GM19467 (cell line): Measurements from ENCODE around the gene ASH1L.
A peak's percentile ranks its signal among the peaks of the same experiment; 100 is the strongest.
"Not testable (repeated sequence)": the region's sequence is repeated elsewhere in the genome, so short reads cannot be mapped to it uniquely, and the experiment has no call there.

Experiments used
- ATAC-seq: cut with Tn5 transposase; IDR thresholded peaks from one replicate; pipeline ENCODE4 v1.9.1; 2021; ENCODE audit warnings: mild to moderate bottlenecking, moderate library complexity; ENCODE audit not compliant: unreplicated experiment

ASH1L gene

DNA sequence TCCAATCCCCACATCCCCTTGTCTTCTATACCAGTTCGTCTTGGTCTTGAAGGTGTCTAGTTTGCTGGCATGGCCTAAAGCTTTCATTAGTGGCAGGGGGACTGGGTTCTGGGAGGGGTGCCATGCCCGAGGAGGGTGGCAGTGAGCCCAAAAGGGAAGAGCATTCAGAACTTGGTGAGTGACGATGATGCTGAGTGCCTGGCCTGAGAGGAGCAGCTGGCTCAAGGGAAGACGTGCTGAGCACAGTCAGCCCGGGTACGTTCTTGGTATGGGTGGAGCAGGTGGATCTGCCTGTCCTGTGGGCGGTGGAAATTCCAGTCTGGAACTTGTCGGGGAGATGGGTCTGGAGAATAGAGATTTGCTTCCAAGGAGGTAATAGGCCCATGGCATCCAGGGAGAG is 249.3 kb downstream of the ASH1L start:
- ATAC-seq, result no peak

DNA sequence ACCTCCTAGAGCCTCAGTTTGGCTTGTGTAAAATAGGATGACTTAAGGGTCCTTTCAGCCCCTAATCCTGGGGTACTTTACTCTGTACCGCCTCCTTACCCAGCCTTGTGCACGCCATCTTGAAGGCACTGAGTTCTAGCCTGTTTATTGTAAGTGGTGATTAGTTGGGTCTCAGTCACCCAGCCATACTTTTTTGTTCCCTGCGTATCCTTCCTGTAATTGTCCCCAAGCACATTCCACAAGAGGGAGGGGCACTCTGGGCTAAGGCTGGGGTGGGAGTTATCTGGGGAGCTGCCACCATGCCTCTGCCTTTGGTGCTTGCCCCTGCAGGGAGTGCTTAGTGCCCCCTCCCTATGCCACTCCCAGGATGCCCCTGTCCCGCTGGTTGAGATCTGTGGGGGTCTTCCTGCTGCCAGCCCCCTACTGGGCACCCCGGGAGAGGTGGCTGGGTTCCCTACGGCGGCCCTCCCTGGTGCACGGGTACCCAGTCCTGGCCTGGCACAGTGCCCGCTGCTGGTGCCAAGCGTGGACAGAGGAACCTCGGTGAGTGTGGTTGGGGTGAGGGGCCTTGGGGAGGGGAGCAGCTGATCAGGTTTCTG is 253.1 kb downstream of the ASH1L start:
- ATAC-seq, result no peak

DNA sequence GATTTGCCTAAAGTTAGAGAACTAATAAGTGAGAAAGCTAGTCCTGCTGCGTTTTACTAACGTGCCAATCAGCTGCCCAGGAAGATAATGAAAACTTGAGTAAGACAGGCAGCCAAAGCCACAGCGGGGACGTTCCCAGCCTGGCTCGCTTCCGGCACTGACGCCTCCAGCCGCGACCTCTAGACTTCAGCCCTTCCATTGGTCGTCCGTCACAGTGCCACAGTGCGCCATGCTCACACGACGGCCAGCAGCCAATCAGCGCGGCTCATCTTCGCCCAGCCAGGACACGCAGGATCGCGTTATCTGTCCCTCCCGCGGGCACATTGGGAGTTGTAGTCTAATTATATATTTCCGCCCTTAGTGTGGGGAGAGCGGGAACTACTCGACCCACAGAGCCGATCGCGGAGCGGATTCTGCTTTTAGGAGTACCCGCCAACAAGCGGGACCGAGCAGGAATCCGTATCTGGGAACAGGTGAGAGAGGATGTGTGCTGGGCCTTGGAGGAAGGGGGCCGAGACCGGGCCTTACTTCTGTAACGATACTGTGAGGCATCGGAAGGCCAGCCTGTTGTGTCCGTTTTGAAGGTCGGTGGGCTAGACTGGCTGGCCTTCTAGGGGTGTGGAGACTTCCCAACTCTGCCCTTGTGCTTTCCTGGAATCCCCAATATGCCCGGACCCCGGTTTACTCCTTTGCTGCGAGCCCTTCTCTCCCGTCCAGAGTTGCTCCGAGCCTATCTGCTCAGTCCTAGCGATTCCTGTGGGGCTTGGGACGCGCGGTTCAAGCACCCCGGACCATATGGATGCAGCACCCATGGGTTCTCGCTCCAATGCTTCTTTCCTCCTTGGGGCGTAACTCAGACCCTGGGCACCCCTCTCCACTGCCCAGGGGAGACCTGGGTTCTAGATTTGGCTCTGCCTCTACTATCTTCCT is 253.8 kb downstream of the ASH1L start, which contains the start of gene FDPS:
FDPS (plus strand) TSS at position 374 of the 930 bp plus-strand sequence. CDS start 924 bp downstream, outside the sequence.
- ATAC-seq, result peak; percentile 91

DNA sequence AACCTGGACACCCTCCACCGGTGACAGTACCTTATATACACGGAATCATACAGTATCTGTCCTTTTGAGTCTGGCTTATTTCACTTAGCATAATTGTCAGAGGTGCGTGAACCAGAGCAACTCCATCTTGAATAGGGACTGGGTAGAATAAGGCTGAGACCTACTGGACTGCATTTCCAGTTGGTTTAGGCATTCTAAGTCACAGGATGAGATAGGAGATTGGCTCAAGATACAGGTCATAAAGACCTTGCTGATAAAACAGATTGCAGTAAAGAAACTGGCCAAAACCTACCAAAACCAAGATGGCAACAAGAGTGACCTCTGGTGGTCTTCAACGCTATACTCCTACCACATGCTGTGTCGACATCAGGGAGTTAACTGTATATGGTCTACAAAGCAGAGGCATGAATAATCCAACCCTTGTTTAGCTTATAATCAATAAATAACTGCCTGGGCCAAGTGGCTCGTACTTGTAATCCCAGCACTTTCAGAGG is 255.3 kb downstream of the ASH1L start:
- no peak for ATAC-seq

DNA sequence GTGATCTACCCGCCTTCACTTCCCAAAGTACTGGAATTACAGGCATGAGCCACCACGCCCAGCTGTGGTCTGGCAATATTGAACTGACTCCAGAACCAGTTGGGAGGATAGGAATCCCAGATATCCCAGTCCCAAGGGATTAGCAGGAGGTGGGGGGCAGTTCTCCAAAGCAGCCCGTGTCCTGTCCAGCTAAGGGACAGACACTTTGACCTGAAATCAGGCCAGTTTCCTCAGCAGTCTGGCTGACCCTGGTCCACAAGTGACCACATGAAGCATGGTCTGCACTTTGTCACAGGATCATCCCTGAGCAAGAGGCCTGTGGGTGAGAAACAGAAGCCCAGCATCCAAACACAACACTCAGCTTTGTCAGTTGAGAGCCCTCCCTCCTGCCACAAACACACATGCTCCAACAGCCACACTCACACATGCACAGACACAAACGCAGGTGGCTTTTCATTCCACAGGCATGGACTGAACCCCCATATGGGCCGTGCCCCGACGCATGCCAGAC is 256.7 kb downstream of the ASH1L start:
- no peak for ATAC-seq

DNA sequence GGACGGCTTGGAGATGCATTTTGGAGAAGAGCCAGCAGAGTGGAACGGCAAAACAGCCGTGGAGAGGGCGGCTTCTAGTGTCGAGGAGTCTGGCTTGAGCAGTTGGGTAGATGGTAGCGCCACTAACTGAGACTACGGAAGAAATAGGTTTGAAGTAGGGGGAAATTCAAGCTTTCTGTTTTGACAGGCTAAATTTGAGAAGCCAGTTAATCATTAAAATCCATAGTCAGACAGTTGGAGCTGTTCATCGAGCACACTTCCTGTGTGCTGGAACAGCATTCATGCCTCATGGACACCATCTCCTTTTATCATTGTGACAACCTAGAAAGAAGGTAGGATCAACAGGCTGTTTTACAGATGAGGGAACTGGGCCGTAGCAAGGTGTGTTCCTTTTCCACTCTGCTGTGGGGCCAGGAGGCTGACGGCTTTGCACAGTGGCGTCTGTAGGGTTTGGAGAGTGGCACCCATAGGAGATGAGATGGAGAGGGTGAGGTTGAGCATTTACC is 258.0 kb downstream of the ASH1L start:
- ATAC-seq, result no peak

DNA sequence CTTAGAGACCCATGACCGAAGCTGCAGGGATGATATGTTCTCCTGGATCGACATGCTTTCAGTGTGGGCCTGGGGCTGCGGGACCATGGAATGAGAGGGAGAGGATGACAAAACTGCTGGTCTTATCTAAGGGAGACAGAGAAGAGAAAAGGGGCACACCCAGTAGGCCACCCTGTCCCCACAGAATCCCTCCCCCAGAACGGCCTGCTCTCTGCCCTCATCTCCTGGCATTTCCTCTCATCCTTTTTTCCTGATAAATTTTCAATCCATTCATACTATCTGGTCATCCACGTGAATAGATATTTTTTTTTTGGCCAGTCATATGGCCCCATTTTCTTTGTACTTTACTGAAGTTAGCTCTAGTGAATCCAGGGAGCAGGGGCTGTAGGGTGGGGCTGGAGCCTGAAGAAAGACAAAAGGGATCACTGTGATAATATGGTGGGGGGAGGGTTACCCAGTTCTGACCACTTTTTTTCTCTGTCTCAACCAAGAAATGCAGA is 261.2 kb downstream of the ASH1L start, which contains the start of gene PKLR:
PKLR (minus strand) TSS at position 97 of the 500 bp plus-strand sequence; CDS start at position 54, 43 bp downstream.
- ATAC-seq, result no peak

DNA sequence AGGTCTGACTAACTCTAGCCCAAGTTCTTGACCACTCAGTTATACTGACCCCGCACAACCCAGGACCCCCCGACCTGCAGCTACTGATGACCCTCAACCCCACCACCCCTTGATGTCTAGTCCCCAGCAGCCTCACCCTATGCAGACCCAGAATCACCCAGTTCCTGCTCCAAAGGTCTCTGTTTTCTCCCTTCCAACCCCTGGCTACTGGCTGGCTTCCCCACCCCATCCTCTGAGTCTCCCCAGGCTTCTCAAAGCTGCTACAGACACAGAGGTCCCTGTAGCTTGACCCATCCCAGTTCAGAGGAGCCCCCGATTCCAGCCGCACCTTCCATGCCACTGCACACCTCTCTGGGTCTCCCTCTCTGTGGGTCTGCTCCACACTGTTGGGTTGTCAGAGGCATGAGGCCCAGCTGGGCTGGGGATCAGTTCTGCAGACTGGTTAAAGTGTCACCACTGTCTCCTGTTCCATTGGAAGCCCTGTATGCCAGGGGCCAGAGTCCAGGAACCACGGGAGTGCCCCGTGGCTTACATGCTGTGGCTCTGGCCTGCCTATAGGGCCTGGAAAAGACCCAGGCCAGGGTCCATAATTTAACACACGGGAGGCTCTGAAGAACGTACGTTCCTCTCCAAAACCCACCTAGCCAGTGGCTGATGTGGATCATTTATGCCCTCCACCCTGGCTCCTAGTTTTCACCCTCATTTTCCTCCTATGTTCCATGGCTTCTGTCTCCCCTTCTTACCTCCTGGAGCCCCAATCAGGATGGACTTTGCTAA is 261.9 kb downstream of the ASH1L start:
- ATAC-seq, result no peak

DNA sequence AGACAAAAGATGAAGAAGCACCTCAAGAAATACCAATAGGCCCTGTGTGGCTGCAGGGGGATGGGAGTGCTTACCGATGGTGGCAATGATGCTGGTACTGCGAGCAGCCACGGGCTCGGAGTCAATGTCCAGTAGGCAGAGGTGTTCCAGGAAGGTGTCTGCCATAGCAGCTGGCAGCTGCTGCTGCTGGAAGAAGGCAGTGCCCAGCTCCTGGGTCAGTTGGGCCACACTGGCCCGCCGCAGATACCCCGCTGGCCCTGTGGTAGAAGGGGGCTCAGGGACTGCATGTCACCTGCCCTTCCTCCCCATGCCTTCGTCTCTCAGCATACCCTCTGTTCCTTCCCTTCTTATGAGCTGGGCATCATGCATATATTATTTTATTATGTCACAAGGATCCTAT is 262.6 kb downstream of the ASH1L start:
- ATAC-seq, result no peak

DNA sequence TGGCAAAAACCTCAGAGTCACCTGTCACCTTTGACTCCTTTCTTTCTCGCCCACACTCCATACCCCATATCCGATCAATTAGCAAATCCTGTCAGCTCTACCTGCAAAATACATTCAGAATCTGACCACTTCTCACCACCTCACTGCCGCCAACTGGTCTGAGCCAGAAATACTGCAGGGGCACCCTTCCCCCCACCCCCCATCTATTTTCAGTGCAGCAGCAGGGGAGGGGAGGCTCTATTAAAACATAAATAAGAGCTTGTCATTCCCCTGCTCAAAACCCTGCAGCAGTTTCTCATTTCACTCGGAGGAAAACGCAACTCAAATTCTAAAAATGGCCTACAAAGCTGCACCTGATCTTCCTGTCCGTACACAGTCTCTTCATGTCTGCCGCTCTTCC is 265.2 kb downstream of the ASH1L start:
- no peak for ATAC-seq

DNA sequence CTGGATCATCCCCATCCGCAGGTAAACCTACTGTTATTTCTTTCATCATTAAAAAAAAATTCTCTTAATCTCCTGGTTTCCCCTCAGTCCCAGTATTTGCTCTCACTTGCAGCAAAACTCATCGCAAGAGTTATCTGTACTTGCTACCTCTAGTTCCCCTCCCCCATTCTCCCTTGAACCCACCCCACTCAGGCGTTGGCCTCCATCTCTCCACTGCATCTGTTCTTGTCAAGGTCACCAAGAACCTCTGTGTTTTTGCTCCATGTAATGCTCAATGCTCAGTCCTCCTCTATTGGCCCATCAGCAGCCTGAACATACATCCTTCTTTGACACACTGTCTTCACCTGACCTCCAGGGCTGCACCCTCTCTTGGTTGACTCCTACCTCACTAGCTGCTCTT is 265.9 kb downstream of the ASH1L start:
- ATAC-seq, result no peak

DNA sequence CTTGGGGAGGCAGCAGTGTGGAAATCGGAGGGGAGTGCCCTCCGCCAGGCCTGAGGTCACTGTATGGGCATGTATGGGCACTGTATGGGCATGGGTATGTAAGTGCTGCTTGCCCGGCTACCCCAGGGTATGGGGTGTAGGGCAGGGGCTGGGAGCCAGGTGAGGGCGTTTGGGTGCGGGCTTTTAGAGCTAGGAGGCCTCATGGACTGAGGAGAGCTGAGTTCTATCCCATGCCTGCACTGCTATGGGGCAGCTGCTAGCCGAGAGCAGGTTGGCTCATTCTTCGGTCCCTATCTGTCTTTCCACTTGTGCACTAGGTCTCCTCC is 266.7 kb downstream of the ASH1L start:
- ATAC-seq, result no peak

DNA sequence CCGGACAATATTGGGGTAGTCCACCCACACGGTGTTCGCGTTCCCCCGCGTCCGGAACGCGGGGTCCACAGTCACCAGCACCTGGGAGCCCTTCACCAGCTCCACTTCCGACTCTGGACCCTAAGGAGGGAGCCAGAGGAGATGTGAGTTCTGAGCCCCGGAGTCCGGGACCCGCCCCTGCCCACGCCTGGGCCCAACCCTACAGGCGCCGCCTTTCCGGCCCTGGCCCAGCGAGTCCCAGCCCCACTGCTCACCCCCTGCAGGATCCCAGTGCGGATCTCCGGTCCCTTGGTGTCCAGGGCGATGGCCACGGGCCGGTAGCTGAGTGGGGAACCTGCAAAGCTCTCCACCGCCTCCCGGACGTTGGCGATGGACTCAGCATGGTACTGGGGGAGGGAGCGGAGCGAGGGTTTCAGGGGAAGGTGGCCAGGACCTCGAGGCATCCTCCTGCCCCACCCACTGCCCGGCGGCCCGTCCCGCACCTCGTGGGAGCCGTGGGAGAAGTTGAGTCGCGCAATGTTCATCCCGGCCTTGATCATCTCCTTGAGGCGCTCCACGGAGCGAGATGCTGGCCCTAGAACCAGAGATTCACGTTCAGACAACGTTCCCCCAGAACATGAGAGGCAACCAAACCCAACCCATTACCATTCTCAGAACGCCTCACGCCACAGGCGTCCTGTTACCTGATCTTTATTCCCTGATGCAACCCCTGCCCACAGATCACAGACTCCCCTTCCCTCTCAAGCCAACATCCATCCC is 267.2 kb downstream of the ASH1L start:
- no peak for ATAC-seq

DNA sequence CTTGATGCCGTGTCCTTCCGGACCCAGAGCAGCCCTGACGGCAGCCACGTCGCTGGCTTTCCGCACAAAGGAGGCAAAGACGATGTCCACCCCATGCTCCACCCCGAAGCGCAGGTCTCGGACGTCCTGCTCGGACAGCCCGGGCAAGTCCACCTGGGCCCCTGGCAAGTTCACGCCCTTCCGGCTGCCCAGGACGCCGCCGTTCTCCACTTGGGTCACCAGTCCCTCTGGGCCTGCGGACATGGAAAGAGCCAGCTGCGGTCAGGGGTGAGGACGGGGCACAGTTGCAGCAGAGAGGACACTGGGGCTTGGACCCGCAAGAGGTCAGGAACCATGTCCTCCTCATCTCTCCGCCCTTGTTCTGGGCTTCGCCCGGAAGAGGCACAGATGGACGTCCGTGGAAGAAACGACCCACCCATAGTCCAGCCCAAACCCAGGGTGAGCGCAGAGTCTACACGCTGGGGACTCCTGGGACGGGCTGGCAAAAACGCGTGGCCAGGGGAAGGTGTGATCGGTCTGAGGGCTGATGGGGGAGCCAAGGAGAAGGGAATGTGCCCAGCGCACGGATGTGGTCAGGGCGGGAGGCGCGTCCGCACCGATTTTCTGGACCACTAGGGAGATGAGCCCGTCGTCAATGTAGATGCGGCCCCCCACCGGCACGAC is 268.0 kb downstream of the ASH1L start:
- ATAC-seq, result no peak

DNA sequence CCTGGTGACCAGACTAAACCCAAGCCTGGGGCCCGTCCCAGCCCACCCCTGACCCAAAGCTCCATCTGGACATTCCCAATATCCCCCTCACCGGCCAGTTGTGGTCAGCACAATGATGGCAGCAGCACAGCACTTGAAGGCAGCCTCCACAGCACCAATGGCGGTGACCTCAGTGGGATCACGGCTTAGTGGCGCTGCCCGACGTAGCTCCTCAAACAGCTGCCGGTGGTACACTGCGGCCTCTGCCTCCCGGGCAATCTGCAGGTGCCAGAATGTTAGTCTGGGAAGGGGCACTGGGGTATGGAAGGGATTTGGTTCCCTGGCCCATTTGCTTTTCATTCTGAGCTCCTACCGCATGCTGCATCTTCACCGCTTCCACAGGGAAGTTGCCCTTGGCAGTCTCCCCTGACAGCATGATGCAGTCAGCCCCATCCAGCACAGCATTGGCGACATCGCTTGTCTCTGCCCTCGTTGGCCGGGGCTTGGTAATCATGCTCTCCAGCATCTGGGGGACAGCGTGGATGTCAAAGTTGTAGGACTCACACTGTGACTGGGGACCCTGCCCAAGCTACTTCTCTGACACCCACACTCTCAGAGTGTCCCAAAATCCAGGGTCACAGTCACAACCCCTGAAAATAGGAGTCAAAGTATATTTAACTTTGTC is 269.4 kb downstream of the ASH1L start:
- ATAC-seq, result no peak

DNA sequence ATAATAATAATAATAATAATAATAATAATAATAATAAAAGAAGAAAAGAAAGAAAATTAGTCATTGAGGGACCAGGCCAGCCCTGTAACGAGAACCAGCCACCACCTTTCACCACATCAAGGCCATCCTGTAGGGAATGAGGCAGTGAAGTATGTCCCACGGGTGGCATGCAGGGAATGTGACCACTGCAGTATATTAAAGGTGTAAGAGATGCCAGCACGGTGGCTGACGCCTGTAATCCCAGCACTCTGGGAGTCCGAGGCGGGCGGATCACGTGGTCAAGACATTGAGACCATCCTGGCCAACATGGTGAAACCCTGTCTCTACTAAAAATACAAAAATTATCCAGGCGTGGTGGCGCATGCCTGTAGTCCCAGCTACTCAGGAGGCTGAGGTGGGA is 271.6 kb downstream of the ASH1L start:
- ATAC-seq, result not testable (repeated sequence)

DNA sequence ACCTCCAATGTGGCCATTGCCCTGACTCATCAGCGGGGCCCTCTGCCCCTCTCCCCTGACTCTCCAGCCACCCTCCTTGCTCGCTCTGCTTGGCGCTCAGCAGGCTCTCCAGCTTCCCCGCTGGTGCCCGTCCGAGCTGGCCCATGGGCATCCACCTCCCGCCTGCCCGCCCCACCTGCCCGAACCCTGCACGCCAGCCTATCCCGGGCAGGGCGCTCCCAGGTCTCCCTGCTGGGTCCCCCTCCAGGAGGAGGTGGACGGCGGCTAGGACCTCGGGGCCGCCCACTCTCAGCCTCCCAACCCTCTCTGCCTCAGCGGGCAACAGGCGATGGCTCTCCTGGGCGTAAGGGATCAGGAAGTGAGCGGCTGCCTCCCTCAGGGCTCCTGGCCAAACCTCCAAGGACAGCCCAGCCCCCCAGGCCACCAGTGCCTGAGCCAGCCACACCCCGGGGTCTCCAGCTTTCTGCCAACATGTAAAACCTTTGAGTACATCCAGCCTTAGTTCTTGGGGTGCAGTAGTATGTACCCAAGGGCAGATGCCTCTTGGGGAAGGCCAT is 274.5 kb downstream of the ASH1L start:
- ATAC-seq, result no peak

DNA sequence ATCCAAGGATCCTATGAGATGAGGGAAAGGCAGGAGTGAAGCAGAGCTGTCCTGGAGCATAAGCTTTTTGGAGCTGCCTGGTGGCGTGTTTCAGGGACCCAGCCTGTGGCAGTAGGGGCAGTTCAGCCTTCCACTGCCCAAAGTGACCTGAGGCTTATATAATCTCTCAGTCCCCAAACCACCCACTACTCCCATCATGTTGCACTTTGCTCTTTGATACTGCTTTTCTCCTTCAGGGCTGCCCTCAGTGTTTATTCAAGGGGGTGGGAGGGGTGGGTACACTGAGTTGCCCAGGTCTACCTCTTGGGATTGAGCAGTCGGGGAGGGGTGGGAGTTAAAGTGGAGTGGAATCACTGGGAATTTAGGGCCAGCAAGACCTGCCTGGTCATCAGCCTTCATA is 276.1 kb downstream of the ASH1L start:
- ATAC-seq, result no peak

DNA sequence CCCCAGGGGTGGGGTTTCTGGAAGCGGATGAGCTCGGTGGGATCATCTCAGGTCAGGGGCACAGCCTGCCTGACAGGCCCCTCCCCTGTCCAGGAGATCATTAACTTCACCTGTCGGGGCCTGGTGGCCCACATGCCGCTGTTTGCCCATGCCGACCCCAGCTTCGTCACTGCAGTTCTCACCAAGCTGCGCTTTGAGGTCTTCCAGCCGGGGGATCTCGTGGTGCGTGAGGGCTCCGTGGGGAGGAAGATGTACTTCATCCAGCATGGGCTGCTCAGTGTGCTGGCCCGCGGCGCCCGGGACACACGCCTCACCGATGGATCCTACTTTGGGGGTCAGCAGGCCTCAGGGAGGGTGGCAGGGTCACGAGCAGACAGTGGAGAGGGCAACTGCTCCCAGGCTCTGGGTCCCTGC is 277.0 kb downstream of the ASH1L start:
- no peak for ATAC-seq
